GM12865 (cell line): Measurements from ENCODE around the gene S100A4.
"Not testable (repeated sequence)": the region's sequence is repeated elsewhere in the genome, so short reads cannot be mapped to it uniquely, and the experiment has no call there.

Experiments used
- DNase-seq: peaks from one replicate; pipeline ENCODE4 v3.0.0; 2010; ENCODE audit warnings: low read depth
- H3K4me3 ChIP-seq: 2 replicates; pipeline ENCODE4 v1.5.1; 2011; ENCODE audit warnings: mild to moderate bottlenecking, low read depth, low read length, control low read depth
- CTCF ChIP-seq: IDR thresholded peaks from 2 replicates; pipeline ENCODE4 v1.5.1; 2011; ENCODE audit warnings: low read length, control low read depth, low read depth, inconsistent platforms; ENCODE audit not compliant: insufficient read depth; ENCODE audit errors: missing control alignments

The S100A4 gene

GRCh38 chr1:153583976-153584375 is 38.4 kb upstream of the S100A4 start:
- no peak overlapping the region for H3K4me3 ChIP-seq
- DNase-seq, result no peak
- TF ChIP-seq CTCF, result no peak

- DNase-seq, H3K4me3 ChIP-seq: not testable (repeated sequence)
Observed at GRCh38 chr1:153583514-153583913, 37.9 kb upstream of the S100A4 start.

- DNase-seq, H3K4me3 ChIP-seq: not testable (repeated sequence)
Observed at GRCh38 chr1:153582836-153583235, 37.2 kb upstream of the S100A4 start.

GRCh38 chr1:153578936-153579335 is 33.3 kb upstream of the S100A4 start:
- no peak for DNase-seq
- H3K4me3 ChIP-seq, result no peak overlapping the region
- TF ChIP-seq CTCF, result no peak

GRCh38 chr1:153578490-153578889 is 32.9 kb upstream of the S100A4 start:
- no peak for DNase-seq
- no peak overlapping the region for H3K4me3 ChIP-seq
- no peak for TF ChIP-seq CTCF

- no peak for DNase-seq
- H3K4me3 ChIP-seq, result no peak overlapping the region
Observed at GRCh38 chr1:153577624-153578051, 32.0 kb upstream of the S100A4 start.

GRCh38 chr1:153577138-153577537 is 31.5 kb upstream of the S100A4 start:
- no peak for DNase-seq

More at GRCh38 chr1:153577624-153578051, 32.0 kb upstream of the S100A4 start:
- no peak for TF ChIP-seq CTCF

GRCh38 chr1:153575497-153575896 is 29.9 kb upstream of the S100A4 start:
- H3K4me3 ChIP-seq, DNase-seq: not testable (repeated sequence)

More at GRCh38 chr1:153577138-153577537, 31.5 kb upstream of the S100A4 start:
- no peak overlapping the region for H3K4me3 ChIP-seq
- TF ChIP-seq CTCF, result no peak

- DNase-seq, H3K4me3 ChIP-seq: not testable (repeated sequence)
Observed at GRCh38 chr1:153575081-153575491, 29.5 kb upstream of the S100A4 start.
